K562 (cell line): ENCODE results near the gene TIMM44. TPM values are rescaled to one million over a fixed set of nuclear protein-coding genes. Genes with fewer than 3 reads are reported as not detected.

Experiments used
- BRD9 ChIP-seq: fragments of 450-650 bp; IDR thresholded peaks from 2 replicates; pipeline ENCODE4 v1.6.1; 2018; ENCODE audit warnings: low read depth; ENCODE audit not compliant: partially characterized antibody
- C11orf30 ChIP-seq: fragments of 450-650 bp; IDR thresholded peaks from 2 replicates; pipeline ENCODE4 v1.6.1; 2016; ENCODE audit warnings: low read depth, mild to moderate bottlenecking
- CC2D1A ChIP-seq: fragments of 450-650 bp; IDR thresholded peaks from 2 replicates; pipeline ENCODE4 v1.6.1; 2017; ENCODE audit warnings: mild to moderate bottlenecking
- CEBPG ChIP-seq, 3 experiments: fragments of 200-800 bp in 1 of 3; sonication (Bioruptor generic) in 1 of 3; sonication (generic) in 1 of 3; formaldehyde crosslinking in 1 of 3; IDR thresholded peaks in 2 of 3; conservative IDR thresholded peaks in 1 of 3; 2 replicates each; pipeline versions ENCODE4 v1.6.1 to v1.8.0; 2016 to 2022; ENCODE audit warnings: missing compliant biosample characterization in 2 of 3, missing genetic modification characterization in 2 of 3, mild to moderate bottlenecking in 1 of 3, missing genetic modification reagents in 1 of 3
- DNMT1 ChIP-seq: fragments of 450-650 bp; IDR thresholded peaks from 2 replicates; pipeline ENCODE4 v1.6.1; 2016; ENCODE audit warnings: antibody characterized with exemption, mild to moderate bottlenecking
- ELF1 ChIP-seq: fragments of 200-800 bp; sonication (Bioruptor generic); IDR thresholded peaks from 2 replicates; pipeline ENCODE4 v1.6.1; 2016; ENCODE audit warnings: missing genetic modification characterization, missing compliant biosample characterization
- GTF2F1 ChIP-seq: IDR thresholded peaks from 2 replicates; pipeline ENCODE4 v1.6.1; 2011; ENCODE audit warnings: low read depth, low read length, improper control_type of control experiment
- IRF2 ChIP-seq: sonication (generic); formaldehyde crosslinking; IDR thresholded peaks from 2 replicates; pipeline ENCODE4 v1.8.1; 2022; ENCODE audit warnings: mild to moderate bottlenecking, missing genetic modification reagents
- KDM2B ChIP-seq: fragments of 250-450 bp; sonication (Bioruptor Pico); IDR thresholded peaks from 2 replicates; pipeline ENCODE4 v1.8.0; 2021; ENCODE audit warnings: mild to moderate bottlenecking, moderate library complexity
- MAFK ChIP-seq: IDR thresholded peaks from 2 replicates; pipeline ENCODE4 v1.6.1; 2011; ENCODE audit warnings: low read length, improper control_type of control experiment
- MEF2D ChIP-seq: conservative IDR thresholded peaks from 2 replicates; pipeline ENCODE4 v1.6.1; 2016; ENCODE audit warnings: low read depth, missing genetic modification characterization, missing compliant biosample characterization
- NR3C1 ChIP-seq: sonication (generic); formaldehyde crosslinking; IDR thresholded peaks from 2 replicates; pipeline ENCODE4 v1.8.1; 2022; ENCODE audit warnings: missing genetic modification reagents
- RBM22 ChIP-seq: fragments of 200-400 bp; formaldehyde crosslinking; IDR thresholded peaks from 2 replicates; pipeline ENCODE4 v1.6.1; 2018; ENCODE audit warnings: low read length, low read depth; ENCODE audit not compliant: poor library complexity, severe bottlenecking
- ZNF316 ChIP-seq: fragments of 450-650 bp; IDR thresholded peaks from 2 replicates; pipeline ENCODE4 v1.6.1; 2016
- ZNF766 ChIP-seq: fragments of 200-800 bp; sonication (Bioruptor generic); conservative IDR thresholded peaks from 2 replicates; pipeline ENCODE4 v1.6.1; 2016; ENCODE audit warnings: missing genetic modification characterization, missing compliant biosample characterization
- polyA plus RNA-seq, 8 experiments: library from polyadenylated mRNA; depleted of rRNA in 4 of 8; stranded (reverse) in 5 of 8; unstranded in 3 of 8; fragments of >200 nt; fragmentation: Nextera tagmentation in 2 of 8; fragmentation: Illumina TruSeq in 1 of 8; extraction: Ambion mirVana in 2 of 8; extraction: Trizol in 1 of 8; gene quantifications; 2 replicates each; pipeline versions ENCODE4 v1.2.1 to v1.2.3, GENCODE V29; 2011 to 2014; ENCODE audit warnings: inconsistent platforms in 1 of 8, missing spikeins in 1 of 8
- total RNA-seq, 7 experiments: library from RNA; depleted of rRNA in 6 of 7; stranded (reverse); fragments of >200 nt in 6 of 7; fragmentation: Illumina TruSeq in 2 of 7; extraction: Trizol in 2 of 7; gene quantifications; 2 replicates each; pipeline versions ENCODE4 v1.2.1 to v1.2.3, GENCODE V29; 2011 to 2021; ENCODE audit warnings: low replicate concordance in 1 of 7
- TF ChIP-seq, protein P1 (sequence below), 3 experiments: IDR thresholded peaks in 2 of 3; conservative IDR thresholded peaks in 1 of 3; 2 replicates each; pipeline ENCODE4 v1.5.1; 2011 to 2012; ENCODE audit warnings: low read length in 3 of 3, mild to moderate bottlenecking in 3 of 3, control low read depth in 2 of 3, improper control_type of control experiment in 1 of 3, inconsistent platforms in 1 of 3, low read depth in 1 of 3, mixed read lengths in 1 of 3, moderate library complexity in 1 of 3; ENCODE audit not compliant: insufficient read depth in 2 of 3
- TF ChIP-seq, protein P2 (sequence below): fragments of 250-450 bp; sonication (Bioruptor Pico); IDR thresholded peaks from 2 replicates; pipeline ENCODE4 v1.4.0; 2020
- TF ChIP-seq, protein P3 (sequence below), 2 experiments: fragments of 450-650 bp in 1 of 2; sonication (generic) in 1 of 2; formaldehyde crosslinking in 1 of 2; IDR thresholded peaks in 1 of 2; conservative IDR thresholded peaks in 1 of 2; 2 replicates each; pipeline versions ENCODE4 v1.6.1 to v1.8.1; 2016 to 2023; ENCODE audit warnings: mild to moderate bottlenecking in 2 of 2, moderate library complexity in 2 of 2, inconsistent platforms in 1 of 2, missing genetic modification reagents in 1 of 2
- TF ChIP-seq, protein P4 (sequence below): fragments of 250-450 bp; sonication (Bioruptor Pico); IDR thresholded peaks from 2 replicates; pipeline ENCODE4 v1.6.1; 2021; ENCODE audit warnings: mild to moderate bottlenecking

Gene TIMM44
- total and polyA plus RNA-seq, 9 of the 15 experiments (the other 6 are each of a cell fraction or from before 2014, with no cell fraction given): 10.3 to 231 (median 89.3) TPM

DNA sequence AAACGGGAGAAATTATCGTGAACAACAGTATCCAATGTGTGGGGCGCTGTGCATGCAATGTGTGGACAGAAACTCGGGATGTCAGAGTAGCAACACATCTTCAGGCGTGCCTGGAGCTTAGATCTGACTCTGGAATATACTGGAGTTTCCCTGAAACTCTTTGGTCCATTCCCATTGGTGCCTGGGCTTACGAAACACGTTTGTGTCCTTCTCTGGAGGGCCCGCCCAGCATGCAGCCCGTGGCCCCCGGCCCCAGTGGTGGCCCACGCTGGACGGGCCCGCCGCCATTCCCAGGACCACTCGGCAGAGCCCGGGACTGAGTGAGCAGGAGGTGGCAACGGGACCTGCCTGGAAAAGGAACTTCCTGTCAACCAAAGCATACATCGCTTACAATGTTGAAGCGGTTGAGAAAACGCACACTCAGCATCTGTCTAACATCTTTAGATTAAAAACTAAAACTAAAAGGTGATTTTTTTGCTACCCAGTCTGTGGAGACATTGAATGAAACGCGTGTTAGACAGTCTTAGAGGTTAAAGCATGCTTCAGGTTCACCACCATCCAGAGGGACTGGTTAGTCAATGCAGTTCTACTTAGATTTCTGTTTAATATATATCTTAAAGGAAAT, 19.3 kb upstream of the TIMM44 start (continued):
- TF ChIP-seq CEBPG (CRISPR knock-in tag; IDR thresholded peaks at IDR 0.05) (no peak), CEBPG (tag; conservative IDR thresholded peaks at IDR 0.05 in 1 of 2, IDR thresholded peaks at IDR 0.05 in 1 of 2) (no peak), BRD9 (no peak), GTF2F1 (no peak), MAFK (peak; percentile 88), DNMT1 (no peak), IRF2 (CRISPR knock-in tag) (no peak), C11orf30 (peak; percentile 85), NR3C1 (CRISPR knock-in tag) (no peak), MEF2D (tag) (no peak), ELF1 (tag) (no peak), KDM2B (CRISPR knock-in tag) (no peak), RBM22 (peak; percentile 61), CC2D1A (no peak), ZNF766 (CRISPR knock-in tag) (no peak), ZNF316 (peak; percentile 90)
- TF ChIP-seq, protein P1, sequence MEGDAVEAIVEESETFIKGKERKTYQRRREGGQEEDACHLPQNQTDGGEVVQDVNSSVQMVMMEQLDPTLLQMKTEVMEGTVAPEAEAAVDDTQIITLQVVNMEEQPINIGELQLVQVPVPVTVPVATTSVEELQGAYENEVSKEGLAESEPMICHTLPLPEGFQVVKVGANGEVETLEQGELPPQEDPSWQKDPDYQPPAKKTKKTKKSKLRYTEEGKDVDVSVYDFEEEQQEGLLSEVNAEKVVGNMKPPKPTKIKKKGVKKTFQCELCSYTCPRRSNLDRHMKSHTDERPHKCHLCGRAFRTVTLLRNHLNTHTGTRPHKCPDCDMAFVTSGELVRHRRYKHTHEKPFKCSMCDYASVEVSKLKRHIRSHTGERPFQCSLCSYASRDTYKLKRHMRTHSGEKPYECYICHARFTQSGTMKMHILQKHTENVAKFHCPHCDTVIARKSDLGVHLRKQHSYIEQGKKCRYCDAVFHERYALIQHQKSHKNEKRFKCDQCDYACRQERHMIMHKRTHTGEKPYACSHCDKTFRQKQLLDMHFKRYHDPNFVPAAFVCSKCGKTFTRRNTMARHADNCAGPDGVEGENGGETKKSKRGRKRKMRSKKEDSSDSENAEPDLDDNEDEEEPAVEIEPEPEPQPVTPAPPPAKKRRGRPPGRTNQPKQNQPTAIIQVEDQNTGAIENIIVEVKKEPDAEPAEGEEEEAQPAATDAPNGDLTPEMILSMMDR (IDR thresholded peaks at IDR 0.05 in 2 of 3, conservative IDR thresholded peaks at IDR 0.05 in 1 of 3; ENCODE audit: insufficient read depth in 2 of 3, low read depth in 1 of 3, low read length in 3 of 3): no peak
- TF ChIP-seq, protein P2, sequence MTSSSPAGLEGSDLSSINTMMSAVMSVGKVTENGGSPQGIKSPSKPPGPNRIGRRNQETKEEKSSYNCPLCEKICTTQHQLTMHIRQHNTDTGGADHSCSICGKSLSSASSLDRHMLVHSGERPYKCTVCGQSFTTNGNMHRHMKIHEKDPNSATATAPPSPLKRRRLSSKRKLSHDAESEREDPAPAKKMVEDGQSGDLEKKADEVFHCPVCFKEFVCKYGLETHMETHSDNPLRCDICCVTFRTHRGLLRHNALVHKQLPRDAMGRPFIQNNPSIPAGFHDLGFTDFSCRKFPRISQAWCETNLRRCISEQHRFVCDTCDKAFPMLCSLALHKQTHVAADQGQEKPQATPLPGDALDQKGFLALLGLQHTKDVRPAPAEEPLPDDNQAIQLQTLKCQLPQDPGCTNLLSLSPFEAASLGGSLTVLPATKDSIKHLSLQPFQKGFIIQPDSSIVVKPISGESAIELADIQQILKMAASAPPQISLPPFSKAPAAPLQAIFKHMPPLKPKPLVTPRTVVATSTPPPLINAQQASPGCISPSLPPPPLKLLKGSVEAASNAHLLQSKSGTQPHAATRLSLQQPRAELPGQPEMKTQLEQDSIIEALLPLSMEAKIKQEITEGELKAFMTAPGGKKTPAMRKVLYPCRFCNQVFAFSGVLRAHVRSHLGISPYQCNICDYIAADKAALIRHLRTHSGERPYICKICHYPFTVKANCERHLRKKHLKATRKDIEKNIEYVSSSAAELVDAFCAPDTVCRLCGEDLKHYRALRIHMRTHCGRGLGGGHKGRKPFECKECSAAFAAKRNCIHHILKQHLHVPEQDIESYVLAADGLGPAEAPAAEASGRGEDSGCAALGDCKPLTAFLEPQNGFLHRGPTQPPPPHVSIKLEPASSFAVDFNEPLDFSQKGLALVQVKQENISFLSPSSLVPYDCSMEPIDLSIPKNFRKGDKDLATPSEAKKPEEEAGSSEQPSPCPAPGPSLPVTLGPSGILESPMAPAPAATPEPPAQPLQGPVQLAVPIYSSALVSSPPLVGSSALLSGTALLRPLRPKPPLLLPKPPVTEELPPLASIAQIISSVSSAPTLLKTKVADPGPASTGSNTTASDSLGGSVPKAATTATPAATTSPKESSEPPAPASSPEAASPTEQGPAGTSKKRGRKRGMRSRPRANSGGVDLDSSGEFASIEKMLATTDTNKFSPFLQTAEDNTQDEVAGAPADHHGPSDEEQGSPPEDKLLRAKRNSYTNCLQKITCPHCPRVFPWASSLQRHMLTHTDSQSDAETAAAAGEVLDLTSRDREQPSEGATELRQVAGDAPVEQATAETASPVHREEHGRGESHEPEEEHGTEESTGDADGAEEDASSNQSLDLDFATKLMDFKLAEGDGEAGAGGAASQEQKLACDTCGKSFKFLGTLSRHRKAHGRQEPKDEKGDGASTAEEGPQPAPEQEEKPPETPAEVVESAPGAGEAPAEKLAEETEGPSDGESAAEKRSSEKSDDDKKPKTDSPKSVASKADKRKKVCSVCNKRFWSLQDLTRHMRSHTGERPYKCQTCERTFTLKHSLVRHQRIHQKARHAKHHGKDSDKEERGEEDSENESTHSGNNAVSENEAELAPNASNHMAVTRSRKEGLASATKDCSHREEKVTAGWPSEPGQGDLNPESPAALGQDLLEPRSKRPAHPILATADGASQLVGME (CRISPR knock-in tag): no peak
- TF ChIP-seq, protein P3, sequence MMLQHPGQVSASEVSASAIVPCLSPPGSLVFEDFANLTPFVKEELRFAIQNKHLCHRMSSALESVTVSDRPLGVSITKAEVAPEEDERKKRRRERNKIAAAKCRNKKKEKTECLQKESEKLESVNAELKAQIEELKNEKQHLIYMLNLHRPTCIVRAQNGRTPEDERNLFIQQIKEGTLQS (IDR thresholded peaks at IDR 0.05): no peak
- TF ChIP-seq, protein P3 (CRISPR knock-in tag; conservative IDR thresholded peaks at IDR 0.05): no peak
- TF ChIP-seq, protein P4, sequence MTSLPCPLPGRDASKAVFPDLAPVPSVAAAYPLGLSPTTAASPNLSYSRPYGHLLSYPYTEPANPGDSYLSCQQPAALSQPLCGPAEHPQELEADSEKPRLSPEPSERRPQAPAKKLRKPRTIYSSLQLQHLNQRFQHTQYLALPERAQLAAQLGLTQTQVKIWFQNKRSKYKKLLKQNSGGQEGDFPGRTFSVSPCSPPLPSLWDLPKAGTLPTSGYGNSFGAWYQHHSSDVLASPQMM: no peak
